GM19463 (cell line): ENCODE measurements around the gene XXYLT1.

ENCODE experiments used
- ATAC-seq: cut with Tn5 transposase; IDR thresholded peaks from one replicate; pipeline ENCODE4 v1.9.1; 2021; ENCODE audit warnings: mild to moderate bottlenecking, moderate library complexity; ENCODE audit not compliant: unreplicated experiment

XXYLT1 gene

GRCh38 chr3:195139091-195139875, 131.7 kb downstream of the XXYLT1 start:
- peak; percentile 63 for ATAC-seq

- no peak for ATAC-seq
These were observed 133.0 kb downstream of the XXYLT1 start for GRCh38 chr3:195137638-195138588.

GRCh38 chr3:195135917-195136316, 135.0 kb downstream of the XXYLT1 start:
- no peak for ATAC-seq

- ATAC-seq: no peak
These were observed 136.5 kb downstream of the XXYLT1 start for GRCh38 chr3:195134431-195134830.

- ATAC-seq: no peak
These were observed 137.5 kb downstream of the XXYLT1 start for GRCh38 chr3:195133462-195133861.

GRCh38 chr3:195133013-195133412, 137.9 kb downstream of the XXYLT1 start:
- no peak for ATAC-seq

- no peak for ATAC-seq
These were observed 139.8 kb downstream of the XXYLT1 start for GRCh38 chr3:195131176-195131575.

GRCh38 chr3:195129644-195130492, 141.1 kb downstream of the XXYLT1 start:
- ATAC-seq: peak; percentile 82

- ATAC-seq: no peak
These were observed 141.8 kb downstream of the XXYLT1 start for GRCh38 chr3:195129072-195129643.

- no peak for ATAC-seq
These were observed 142.5 kb downstream of the XXYLT1 start for GRCh38 chr3:195128255-195129071.

- ATAC-seq: no peak
These were observed 144.8 kb downstream of the XXYLT1 start for GRCh38 chr3:195126056-195126605.

- no peak for ATAC-seq
These were observed 145.3 kb downstream of the XXYLT1 start for GRCh38 chr3:195125646-195126045.

- ATAC-seq: no peak
These were observed 146.5 kb downstream of the XXYLT1 start for GRCh38 chr3:195124378-195124992.

- no peak for ATAC-seq
These were observed 147.7 kb downstream of the XXYLT1 start for GRCh38 chr3:195123281-195123691.

- ATAC-seq: no peak
These were observed 148.7 kb downstream of the XXYLT1 start for GRCh38 chr3:195122261-195122660.

GRCh38 chr3:195120267-195120601, 150.7 kb downstream of the XXYLT1 start:
- ATAC-seq: no peak

GRCh38 chr3:195119461-195120266, 151.3 kb downstream of the XXYLT1 start:
- ATAC-seq: no peak

GRCh38 chr3:195118671-195119070, 152.3 kb downstream of the XXYLT1 start:
- no peak for ATAC-seq
